ENCODE measurements around the gene RAB8A.

Gene RAB8A

GRCh38 chr19:16111160-16111908 is at the start of gene RAB8A:
Gene RAB8A (plus strand): TSS chr19:16111889. CDS start chr19:16111902, 13 bp downstream.
- peak; percentile 99 for DNase-seq (ENCODE audit: low spot score)

GRCh38 chr19:16061943-16062342 is 49.7 kb upstream of the RAB8A start:
- no peak for DNase-seq (ENCODE audit: low spot score)

GRCh38 chr19:16062789-16063188 is 48.9 kb upstream of the RAB8A start:
- DNase-seq (ENCODE audit: low spot score): peak; percentile 29

GRCh38 chr19:16064209-16064889 is 47.3 kb upstream of the RAB8A start:
- no peak for DNase-seq (ENCODE audit: low spot score)

GRCh38 chr19:16066611-16067104 is 45.0 kb upstream of the RAB8A start:
- peak; percentile 67 for DNase-seq (ENCODE audit: low spot score)

- no peak for DNase-seq (ENCODE audit: low spot score)
Observed at GRCh38 chr19:16067205-16067938, 44.3 kb upstream of the RAB8A start.

GRCh38 chr19:16068696-16069259 is 42.9 kb upstream of the RAB8A start:
- DNase-seq (ENCODE audit: low spot score): no peak

GRCh38 chr19:16069813-16070365 is 41.8 kb upstream of the RAB8A start:
- no peak for DNase-seq (ENCODE audit: low spot score)

- DNase-seq (ENCODE audit: low spot score): peak; percentile 97
Observed at GRCh38 chr19:16070366-16070990, 41.2 kb upstream of the RAB8A start.

GRCh38 chr19:16071072-16071691 is 40.5 kb upstream of the RAB8A start:
- DNase-seq (ENCODE audit: low spot score): no peak

- DNase-seq (ENCODE audit: low spot score): no peak
Observed at GRCh38 chr19:16073481-16073880, 38.2 kb upstream of the RAB8A start.

- DNase-seq (ENCODE audit: low spot score): no peak
Observed at GRCh38 chr19:16073988-16074387, 37.7 kb upstream of the RAB8A start.

- DNase-seq (ENCODE audit: low spot score): no peak
Observed at GRCh38 chr19:16074488-16075365, 37.0 kb upstream of the RAB8A start.

- DNase-seq (ENCODE audit: low spot score): no peak
Observed at GRCh38 chr19:16075430-16076153, 36.1 kb upstream of the RAB8A start.

GRCh38 chr19:16076154-16076957 is 35.3 kb upstream of the RAB8A start, which contains the start of gene TPM4:
Gene TPM4 (plus strand): TSS chr19:16076495. CDS start chr19:16076566, 71 bp downstream.
- DNase-seq (ENCODE audit: low spot score): peak; percentile 92

GRCh38 chr19:16076958-16077611 is 34.6 kb upstream of the RAB8A start:
- DNase-seq (ENCODE audit: low spot score): peak; percentile 35

- DNase-seq (ENCODE audit: low spot score): peak; percentile 36
Observed at GRCh38 chr19:16077984-16078758, 33.5 kb upstream of the RAB8A start.

All from SW480 (cell line).